Stimulated activated CD8-positive, alpha-beta memory T cell treated with anti-CD3 and anti-CD28 coated beads, Interleukin-7, amount 100 ng/mL, for 4 hours (primary cell): ENCODE results near the gene ECEL1.

Experiments used
- DNase-seq, 2 donors: peaks; one replicate each; pipeline ENCODE4 v3.0.0-alpha.2; 2020; ENCODE audit warnings: low read depth in 2 of 2

ECEL1 gene

DNA sequence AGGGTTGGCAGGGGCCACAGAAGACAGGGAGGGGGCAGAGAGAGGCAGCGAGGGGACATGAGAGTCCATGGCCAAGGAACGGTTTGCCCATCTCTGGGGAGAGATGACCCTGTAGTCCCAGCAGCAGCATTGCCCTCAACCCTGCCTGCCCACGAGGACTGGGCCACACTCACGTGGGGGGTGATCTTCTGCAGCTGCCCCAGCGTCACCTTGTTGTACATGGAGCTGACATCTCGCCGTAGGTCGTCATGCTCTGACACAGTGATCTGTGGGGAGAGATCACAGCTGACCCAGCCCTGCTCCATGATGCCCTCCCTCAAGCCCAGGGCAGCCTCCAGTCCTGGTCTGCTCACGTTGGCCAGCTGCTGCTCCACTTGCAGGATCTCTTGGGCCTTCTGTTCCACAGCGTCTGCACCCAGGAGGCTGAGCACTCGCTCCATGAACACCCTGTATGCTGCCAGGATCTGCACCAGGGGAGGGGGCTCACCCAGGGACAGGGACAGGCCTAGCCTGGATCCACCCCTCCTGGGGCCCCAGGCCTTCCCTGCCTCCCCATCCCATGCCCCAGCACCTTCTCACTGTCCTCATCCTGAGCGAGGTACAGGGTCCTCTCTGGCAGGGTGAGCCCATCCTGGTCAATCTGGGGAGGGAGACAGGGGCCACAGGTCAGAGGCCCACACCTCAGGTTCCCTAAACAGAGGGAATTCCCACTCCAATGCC lies 2.8 kb downstream of the ECEL1 start:
- DNase-seq: no peak

DNA sequence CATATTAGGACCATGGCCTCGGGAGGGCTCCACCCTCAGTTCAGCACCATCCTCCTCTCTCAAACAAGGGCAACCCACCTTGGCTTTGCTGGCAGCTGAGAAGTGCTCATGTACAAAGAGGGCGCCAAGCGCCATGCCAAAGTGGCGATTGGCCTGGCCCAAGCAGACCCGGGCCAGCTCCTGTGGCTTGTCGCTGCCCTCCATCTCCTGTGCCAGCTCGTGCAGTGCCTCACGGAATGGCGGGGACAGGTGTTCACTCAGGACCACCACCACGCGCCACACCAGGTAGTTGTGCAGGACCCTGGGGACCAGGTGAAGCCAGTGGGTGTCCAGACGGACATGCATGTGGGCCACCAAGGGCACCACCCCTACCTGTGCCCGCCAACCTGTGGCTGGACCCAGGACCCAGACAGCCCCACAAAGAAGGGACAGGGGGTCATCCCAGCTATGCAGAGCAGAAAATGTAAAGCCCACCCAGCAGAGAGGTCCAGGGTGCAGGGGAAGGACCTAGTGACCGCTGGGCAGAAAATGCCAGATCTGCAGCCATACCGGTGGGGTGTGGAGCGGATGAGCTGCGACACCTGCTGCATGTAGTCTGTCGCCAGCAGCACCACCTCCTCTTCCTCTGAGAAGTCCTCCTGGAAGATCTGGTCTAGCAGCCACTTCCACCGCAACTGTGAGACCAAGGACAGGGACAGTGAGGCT lies 3.6 kb downstream of the ECEL1 start:
- DNase-seq: no peak

DNA sequence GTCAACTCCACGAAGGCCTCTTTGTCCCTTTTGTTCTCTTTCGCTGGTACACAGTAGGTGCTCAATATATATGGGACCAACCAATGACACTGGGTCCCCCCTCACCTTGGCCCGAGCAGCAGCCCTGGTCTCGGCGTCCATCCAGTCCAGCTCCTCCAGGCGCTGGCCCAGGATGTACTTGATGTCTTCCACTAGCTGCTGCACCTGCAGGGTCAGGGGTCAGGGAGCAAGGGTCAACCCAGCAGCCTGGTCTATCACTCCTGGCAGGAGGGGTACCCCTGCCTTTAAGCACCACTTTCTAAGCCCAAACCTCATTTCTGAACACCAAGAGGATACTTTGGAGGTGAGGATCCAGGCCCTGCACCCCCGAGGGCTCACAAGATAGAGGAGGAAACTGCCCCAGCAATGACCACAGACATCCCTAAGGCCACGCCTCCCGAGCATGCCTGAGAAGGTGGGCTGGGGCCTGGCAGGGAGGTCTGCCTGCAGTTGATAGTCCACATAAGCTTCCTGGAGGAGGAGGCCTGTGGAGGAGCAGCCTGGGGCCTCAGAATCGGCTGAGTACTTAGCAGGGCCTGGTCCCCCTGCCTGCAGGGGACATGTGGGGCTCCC lies 4.2 kb downstream of the ECEL1 start:
- DNase-seq: no peak

DNA sequence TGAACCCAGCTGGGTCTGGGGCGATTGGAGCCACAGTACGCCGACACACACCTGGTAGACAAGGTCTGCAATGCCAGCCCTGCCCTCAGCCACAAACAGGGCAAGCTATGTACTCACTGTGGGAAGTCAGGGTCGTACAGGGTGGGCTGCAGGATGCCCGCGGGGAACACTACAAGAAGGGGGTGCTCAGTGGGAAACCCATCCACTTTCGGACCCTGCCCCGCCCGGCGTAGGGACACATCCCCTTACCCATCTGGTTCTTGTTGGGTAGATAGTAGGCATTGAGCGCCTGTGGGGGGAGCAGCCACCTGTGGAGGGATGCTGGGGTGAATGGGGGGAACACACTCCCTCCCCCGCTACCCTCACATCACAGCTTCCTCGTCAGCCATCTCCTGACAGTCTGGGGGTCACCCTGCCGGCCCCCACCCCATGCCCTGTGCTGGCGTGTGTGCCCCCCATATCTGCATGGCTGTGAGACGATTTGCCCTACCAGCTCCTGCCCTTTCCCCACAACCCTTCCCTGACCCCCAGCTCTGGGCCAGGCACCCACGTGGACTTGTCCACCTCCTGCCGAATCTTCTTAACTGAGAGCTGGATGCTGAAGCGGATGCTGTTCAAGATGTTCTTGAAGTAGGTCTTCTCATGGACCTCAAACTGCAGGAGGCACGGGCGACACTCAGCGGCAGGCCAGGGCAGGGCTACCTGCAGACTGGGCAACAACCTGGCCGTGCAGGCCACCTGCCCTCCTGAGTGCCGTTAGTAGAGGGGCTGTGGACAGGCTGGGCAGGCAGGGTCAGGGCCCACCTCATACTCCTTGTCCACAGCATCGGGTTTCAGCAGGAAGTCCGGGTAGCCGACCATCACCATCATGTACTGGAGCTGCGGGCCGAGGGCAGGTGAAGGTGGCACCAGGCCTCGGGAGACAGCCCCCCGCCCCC lies 5.1 kb downstream of the ECEL1 start:
- no peak for DNase-seq

DNA sequence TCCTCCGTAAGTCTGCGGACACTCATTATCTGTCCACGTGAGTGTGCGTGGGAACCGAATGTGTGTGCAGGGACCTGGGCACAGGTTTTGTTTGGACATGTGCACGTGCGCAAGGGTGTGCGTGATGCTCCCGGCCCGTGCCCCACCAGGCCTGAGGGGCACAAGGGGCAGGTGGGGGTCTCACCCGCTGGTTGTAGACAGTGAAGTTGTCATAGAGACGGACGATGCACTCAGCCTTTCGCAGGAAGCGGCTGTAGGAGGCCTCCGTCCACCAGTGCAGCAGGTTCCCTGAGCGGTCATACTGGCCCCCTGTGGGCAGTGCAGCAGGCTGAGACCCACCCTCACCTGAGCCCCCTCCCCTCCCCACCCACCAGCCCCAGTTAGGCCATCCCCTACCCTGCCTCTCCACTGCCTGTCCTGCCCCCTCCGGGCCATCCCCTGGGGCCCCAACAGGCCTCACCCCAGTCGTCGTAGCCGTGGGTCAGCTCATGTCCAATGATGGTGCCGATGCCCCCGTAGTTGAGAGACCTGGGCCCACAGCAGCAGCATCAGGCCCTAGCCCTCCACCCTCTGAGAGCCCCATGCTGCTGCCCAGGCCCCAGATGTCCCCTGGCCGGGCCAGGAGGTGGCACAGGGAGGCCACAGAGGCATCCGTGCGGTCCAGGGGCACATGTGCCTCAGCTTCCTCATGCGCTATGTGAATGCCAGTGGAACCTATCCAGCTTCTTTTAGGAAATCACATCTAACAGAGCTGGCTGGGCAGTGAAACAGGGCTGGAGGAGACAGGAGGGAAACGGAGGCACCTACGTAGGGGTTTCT lies 6.1 kb downstream of the ECEL1 start:
- DNase-seq: no peak

DNA sequence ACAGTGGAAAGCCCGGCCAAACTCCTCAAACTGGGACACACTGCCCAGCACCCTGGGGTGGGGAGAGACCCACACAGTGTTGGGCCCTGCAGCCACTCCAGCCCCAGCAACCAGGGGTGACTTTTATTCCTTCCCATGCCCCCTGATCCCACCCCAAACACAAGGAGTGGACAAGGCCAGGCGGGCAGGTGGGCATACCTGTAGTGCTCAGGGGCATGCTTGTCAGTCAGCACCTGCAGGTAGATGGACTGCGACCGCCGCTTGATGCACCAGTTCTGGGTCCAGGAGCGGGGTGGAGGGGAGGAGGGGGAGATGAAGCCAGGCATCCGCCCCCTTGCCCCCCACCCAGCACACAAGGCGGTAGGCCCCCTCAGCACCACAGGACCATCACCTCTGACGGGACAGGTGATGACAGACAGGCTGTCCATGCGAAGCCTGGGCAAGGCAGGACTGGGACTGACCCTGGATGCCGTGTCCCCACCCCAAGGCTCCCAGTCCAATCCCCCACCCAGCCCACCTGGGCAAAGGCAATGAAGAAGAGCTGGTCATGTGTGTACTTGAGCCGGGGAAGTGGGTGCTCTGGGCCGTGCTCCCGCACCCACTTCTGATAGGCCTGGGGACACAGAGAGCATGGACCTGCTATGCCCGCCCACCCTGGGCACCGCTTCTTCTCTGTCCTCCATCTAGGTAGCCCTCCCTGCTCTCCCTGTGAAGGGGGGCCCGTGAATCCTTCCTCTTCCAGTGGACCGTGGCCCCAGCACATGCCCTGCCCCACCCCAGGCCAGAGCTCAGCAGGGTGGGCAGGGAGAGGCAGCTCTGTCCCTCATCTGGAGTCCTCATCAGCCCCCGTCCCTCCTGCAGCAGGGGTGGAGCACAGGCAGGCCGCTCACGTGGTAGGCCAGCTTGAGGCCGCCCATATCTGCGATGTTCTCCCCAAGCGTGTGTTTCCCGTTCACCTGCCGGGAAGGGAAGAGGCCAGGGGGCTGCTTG lies 7.1 kb downstream of the ECEL1 start:
- no peak for DNase-seq

DNA sequence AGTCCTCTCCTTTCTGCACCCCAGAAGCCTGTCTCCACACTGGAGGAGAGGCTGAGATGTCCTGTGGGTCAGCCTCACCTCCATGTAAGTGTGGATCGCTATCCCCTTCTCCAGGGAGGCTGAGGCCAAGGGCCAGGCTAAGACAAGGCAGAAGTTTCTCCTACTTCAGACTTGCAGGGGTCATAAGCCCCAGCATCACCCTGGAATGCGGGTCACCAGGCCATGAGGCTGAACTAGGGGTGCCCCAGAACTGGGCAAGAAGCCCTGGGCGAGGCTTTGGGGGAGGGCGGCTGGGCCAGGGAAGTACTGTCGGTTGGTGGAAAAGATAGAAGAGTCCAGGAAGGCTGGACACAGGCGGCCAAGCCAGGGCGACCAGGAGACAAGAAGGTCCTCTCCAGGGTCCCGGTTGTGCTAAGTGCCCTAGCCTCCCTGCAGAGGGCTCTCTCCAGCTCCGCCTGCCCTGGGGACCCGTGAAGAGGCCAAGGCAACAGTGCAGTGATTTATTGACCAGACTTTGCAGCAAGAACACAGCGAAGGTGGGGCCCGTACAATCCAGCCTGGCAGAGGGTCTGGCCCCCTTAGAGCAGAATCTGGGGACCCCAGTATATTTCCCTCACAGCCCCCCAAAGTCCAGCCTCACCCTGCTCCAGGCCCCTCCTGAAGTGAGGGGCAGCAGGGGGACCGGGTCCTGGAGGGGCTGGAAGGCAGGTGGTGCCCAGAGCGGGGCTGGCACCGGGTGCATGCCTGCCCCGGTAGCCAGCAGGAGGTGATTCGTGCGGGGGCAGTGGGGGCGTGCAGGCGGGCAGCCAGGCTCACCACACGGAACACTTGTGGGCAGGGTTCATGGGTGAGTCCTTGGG lies 8.1 kb downstream of the ECEL1 start:
- DNase-seq: no peak

DNA sequence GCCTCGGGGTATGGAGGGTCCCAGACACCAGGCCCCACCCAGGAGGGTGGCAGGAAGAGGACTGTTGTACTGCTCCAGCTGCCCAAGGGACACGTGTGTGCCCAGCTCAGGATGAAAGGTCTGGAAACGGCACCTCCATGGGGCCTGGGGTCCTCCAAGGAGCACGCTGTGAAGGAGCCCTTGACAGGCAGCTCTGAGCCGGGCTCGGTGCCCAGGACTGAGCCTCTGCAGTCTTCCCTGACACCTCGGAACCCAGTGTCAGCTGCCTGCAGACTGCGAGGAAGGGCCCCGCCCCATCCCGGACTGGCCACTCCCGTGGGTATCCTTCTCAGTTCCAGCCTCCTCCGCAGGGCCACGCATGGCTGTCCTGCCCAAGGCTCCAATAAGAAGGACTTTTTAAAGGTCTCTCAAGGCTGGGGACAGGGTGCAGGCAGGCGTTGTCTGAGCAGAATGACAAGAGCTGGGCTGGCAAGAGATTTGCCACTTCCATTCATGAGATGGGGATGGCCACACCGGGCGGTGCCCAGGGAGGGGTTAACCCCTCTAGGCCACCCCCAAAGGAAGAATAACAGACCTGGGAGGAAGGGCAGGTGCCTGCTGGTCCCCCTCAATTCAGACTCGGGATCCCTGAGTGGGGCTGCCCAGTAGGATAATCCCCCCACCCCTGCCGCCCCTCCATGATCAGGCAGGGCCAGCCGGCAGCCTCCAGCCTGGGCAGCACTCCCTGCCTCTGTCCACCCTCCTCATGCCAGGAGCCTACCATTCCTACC lies 8.9 kb downstream of the ECEL1 start:
- DNase-seq: no peak

DNA sequence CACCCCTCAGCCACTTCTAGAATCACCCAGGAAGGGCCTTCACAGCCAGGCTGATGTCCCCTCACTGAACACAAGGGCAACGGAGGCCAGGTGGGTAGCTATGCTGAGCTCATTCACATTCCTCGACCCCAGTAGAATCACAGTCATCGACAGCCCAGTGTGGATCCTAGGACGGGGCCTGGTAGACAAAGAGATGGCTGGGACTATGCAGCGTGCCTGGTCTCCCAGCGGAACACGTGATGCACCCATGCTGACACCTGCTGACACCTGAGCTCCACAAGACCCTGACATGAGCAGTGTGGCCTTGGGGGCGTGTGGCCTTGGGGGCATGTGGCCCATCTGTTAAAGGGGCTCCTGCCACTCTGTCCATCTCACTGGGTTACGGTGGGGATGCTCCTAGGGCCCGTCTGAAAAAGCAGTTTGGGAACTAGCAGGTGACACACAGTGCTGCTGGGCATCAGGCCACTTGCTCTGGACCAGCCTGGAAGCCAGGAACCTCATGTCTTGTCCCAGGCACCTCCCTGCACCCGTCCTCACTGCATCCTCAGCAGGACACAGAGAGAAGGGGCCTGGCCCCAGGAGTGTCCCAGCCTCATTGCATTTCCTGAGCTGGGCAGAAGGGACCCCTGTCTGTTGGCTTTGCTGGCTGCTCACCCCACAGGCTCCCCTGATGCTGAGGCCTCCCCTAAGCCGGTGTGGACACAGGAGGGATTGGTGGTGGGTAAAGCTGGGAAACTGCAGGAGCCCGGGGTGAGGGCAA lies 9.7 kb downstream of the ECEL1 start:
- no peak for DNase-seq

DNA sequence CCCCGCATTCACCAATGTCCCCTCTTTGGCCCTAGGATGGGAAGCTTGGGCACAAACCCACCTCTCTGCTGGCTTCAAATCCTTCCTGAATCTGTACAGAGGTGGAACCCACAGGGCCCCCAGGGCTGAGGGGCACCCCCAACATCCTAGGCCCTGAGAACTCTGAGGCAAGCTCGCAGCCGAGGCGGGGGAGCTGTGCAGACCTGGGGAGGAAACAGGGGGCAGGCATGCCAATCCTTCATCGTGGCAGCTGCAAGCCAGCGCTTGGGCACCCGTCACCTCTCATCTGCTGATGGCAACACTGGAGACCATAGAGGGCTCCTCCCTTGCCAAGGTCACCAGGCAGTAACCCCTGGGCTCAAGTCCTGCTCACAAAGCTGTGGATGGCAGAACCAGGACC lies 10.8 kb downstream of the ECEL1 start:
- no peak for DNase-seq

DNA sequence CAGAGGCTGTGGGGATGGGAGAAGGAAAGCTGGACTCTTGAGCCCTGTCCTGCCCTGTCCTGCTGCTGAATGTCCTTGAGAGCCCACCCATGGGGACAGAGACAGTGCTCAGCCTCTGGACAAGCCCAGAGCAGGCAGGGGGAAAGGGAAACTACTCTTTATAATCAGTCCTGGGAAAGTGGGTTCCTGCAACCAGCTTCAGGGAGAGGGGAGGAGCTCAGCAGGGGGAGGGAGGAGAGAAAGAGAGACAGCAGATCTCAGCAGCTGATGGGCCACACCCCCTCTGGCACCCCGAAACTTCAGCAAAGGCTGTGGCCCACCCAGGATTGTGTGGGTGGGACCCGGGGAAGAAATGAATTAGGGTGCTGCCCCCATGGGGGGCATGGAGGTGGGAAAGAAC lies 11.6 kb downstream of the ECEL1 start:
- DNase-seq: no peak

DNA sequence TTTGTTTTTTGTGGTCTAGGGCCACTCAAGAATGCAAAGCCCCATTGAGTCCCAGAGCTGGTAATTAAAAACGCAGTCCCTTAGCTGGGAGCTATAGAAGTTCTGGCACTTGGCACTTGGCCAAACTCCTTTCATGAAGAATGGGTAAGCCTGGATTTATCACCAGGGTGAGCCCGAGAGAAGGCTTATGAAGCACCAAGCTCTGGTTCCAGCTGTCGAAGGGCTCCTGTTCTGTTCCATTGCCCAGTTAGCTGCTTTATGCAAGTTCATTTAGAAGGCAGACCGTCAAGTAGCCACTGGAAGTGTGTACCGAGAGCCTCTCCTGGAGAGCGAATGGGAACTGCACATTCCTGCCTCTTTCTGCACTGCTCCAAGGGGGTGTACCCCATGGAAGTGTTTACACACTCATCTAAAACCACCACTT lies 14.2 kb downstream of the ECEL1 start:
- no peak for DNase-seq

DNA sequence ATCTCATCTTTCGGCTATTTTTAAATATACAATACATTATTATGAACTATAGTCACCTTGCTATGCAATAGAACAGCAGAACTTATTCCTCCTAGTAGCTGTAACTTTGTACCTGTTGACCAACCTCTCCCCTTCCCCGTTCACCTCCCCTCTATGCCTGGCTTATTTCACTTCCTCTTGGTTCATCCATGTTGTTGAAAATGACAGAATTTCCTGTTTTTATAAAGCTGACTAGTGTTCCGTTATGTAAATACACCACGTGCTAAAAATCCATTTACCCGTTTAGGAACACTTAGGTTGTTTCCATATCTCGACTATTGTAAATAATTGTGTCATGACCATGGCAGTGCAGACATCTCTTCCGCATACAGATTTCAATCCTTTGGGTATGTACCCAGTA lies 21.4 kb downstream of the ECEL1 start:
- DNase-seq: no peak

DNA sequence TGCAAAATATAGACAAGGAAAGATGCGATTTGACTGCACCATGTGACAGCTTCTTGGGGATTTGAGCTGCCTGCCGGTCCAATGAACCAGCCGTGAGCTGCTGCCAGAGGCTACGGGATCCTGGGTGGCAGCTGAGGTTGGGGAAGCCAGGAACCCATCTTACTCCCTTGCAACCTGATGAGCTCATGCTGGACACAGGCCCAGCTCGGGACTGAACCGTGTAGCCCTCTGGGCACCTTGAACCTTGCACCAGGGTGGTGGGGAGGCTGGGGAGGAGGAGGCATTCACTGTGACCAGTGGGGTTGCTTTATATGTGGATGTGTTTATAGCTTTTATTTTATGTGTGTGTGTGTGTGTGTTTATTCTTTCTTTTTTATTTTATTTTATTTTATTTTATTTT lies 22.6 kb downstream of the ECEL1 start:
- no peak for DNase-seq

DNA sequence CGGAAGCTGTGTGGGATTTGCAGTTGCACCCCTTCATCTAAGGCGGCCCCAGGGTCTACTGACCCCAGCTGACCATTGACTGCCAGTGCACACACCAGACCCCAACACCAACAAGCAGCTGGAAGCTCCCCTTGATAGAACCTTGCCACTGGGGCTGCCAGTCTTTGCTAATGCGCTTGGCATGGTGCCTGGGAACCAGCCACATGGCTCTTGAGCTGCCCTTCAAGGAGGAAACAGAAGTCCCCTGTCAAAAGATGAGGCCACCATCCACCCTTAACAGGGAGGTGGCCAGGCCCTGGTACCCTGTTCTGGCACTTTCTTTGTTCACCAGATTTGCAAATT lies 23.1 kb downstream of the ECEL1 start:
- no peak for DNase-seq

DNA sequence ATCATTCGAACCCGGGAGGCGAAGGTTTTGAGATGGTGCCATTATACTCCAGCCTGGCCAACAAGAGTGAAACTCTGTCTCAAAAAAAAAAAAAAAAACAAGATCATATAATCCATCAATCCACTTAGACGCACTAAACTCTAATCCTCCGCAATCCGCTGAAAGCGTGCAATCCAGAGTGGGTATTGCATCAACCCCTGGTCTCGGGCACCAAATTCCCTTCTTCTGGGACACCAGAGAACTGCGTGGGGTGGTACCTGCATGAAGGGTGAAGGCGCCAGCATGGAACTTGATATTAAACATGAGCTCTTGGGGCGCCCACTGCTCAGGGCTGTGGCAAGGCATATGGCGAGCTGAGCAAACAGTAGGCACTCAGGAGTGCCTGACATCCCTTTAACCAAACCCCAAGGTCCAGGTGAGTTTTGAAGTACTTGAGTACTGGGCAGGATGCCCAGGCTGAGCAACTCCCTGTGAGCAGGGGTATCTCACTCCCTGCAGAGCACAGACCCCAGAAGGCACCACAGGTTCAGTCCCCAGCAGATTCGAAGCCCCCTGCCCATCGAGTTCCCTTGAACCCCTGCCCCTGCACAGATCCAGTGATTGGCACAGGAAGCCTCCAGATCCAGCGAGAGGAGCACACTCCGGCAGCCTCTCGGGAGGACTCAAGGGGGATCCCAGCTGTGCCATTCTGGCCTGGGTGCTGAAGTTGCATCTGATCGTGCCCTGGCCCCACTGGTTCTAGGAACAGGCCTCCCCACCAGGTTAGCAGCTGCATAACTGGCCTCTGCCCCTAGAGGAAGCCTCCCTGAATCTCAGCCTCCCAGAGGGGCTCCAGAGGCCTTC lies 23.7 kb downstream of the ECEL1 start:
- no peak for DNase-seq

DNA sequence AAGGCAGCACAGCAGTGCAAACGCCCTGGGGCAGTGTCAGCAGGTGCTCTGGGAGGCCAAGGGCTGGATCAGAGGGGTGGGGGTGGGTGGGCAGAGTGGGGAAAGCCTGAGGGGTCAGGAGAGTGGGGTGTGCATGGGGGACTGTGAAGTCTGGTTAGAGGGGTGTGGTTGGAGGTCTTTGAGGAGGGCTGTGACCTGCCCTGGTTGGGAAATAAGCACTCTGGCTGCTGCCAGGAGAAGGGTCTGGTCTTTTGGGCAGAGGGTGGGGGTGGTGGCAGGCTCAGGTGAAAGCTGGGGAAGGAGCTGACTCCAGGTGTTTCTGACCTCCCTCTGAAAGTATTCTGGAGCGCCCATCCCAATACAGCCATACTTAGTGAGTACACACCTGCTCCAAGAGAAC lies 27.5 kb downstream of the ECEL1 start:
- no peak for DNase-seq
